Keratinocyte (primary cell): Measurements from ENCODE around the gene EIF4G2. TPM values are rescaled to one million over a fixed set of nuclear protein-coding genes. Genes with fewer than 3 reads are reported as not detected.

Source experiments
- DNase-seq: peaks from one replicate; pipeline ENCODE4 v3.0.0-alpha.2; 2011; ENCODE audit warnings: low read depth, missing footprints, low spot score
- FAIRE-seq: peaks from 2 replicates; lab custom pipeline; 2011; peaks lifted over from hg19 to GRCh38; lab: Jason Lieb, UNC
- H2AFZ ChIP-seq: 2 replicates; pipeline ENCODE4 v1.6.0; 2012; ENCODE audit warnings: low read length, control low read depth, inconsistent platforms; ENCODE audit not compliant: control insufficient read depth
- H3K27ac ChIP-seq: 2 replicates; pipeline ENCODE4 v1.5.1; 2011; ENCODE audit warnings: low read length; ENCODE audit not compliant: control insufficient read depth, insufficient read depth
- H3K27me3 ChIP-seq: 3 replicates; pipeline ENCODE4 v1.6.0; 2011; ENCODE audit warnings: low read length; ENCODE audit not compliant: control insufficient read depth, insufficient read depth; ENCODE audit errors: extremely low read depth
- H3K36me3 ChIP-seq, 2 experiments: 2 replicates in 1 of 2; 3 replicates in 1 of 2; pipeline ENCODE4 v1.5.1; 2011; ENCODE audit warnings: low read length in 2 of 2, mild to moderate bottlenecking in 1 of 2; ENCODE audit not compliant: control insufficient read depth in 2 of 2, insufficient read depth in 2 of 2; ENCODE audit errors: extremely low read depth in 1 of 2
- H3K4me1 ChIP-seq: 3 replicates; pipeline ENCODE4 v1.5.1; 2011; ENCODE audit warnings: low read length; ENCODE audit not compliant: control insufficient read depth, insufficient read depth; ENCODE audit errors: extremely low read depth
- H3K4me2 ChIP-seq: 3 replicates; pipeline ENCODE4 v1.6.0; 2011; ENCODE audit warnings: low read depth, low read length; ENCODE audit not compliant: control insufficient read depth, insufficient read depth; ENCODE audit errors: extremely low read depth
- H3K4me3 ChIP-seq, 3 experiments: fragments of 200-600 bp in 1 of 3; sonication (generic) in 1 of 3; 2 replicates in 2 of 3; 3 replicates in 1 of 3; pipeline ENCODE4 v1.5.1; 2011 to 2016; ENCODE audit warnings: low read length in 3 of 3, mild to moderate bottlenecking in 3 of 3, control low read depth in 2 of 3, inconsistent platforms in 1 of 3, low read depth in 1 of 3, mixed read lengths in 1 of 3, mixed run types in 1 of 3, moderate library complexity in 1 of 3; ENCODE audit not compliant: control insufficient read depth in 2 of 3, insufficient read depth in 2 of 3; ENCODE audit errors: extremely low read depth in 1 of 3
- H3K79me2 ChIP-seq: 2 replicates; pipeline ENCODE4 v1.6.0; 2012; ENCODE audit warnings: low read length; ENCODE audit not compliant: control insufficient read depth, insufficient read depth
- H3K9ac ChIP-seq: 3 replicates; pipeline ENCODE4 v1.6.0; 2011; ENCODE audit warnings: low read length; ENCODE audit not compliant: control insufficient read depth, insufficient read depth; ENCODE audit errors: extremely low read depth
- H3K9me1 ChIP-seq: 3 replicates; pipeline ENCODE4 v1.6.0; 2011; ENCODE audit warnings: low read length; ENCODE audit not compliant: control insufficient read depth, insufficient read depth; ENCODE audit errors: extremely low read depth
- H3K9me3 ChIP-seq: 2 replicates; pipeline ENCODE4 v1.5.1; 2012; ENCODE audit warnings: low read depth, low read length; ENCODE audit not compliant: control insufficient read depth
- H4K20me1 ChIP-seq: 3 replicates; pipeline ENCODE4 v1.6.0; 2011; ENCODE audit warnings: low read length; ENCODE audit not compliant: control insufficient read depth, insufficient read depth; ENCODE audit errors: extremely low read depth
- EZH2 ChIP-seq: IDR thresholded peaks from one replicate; pipeline ENCODE4 v1.6.1; 2012; ENCODE audit warnings: inconsistent platforms, mild to moderate bottlenecking, low read length, moderate library complexity
- dilution Hi-C: fragments of 300-500 bp; cut with MboI; formaldehyde crosslinking; loops from one replicate; pipeline ENCODE4 v1.7.0; 2020; ENCODE audit warnings: low sequenced_read_pairs; ENCODE audit not compliant: extremely low pct_ligation_motif_present
- polyA plus RNA-seq, 5 experiments: library from polyadenylated mRNA; depleted of rRNA in 3 of 5; stranded (reverse) in 3 of 5; stranded (forward) in 1 of 5; unstranded in 1 of 5; fragments of >200 nt; gene quantifications; 1 replicate in 1 of 5; 2 replicates in 3 of 5; 3 replicates in 1 of 5; pipeline versions ENCODE4 v1.2.1 to v1.2.3, GENCODE V29; 2011 to 2012; ENCODE audit warnings: missing spikeins in 2 of 5, low read depth in 1 of 5, low replicate concordance in 1 of 5
- TF ChIP-seq, protein P1 (sequence below), 3 experiments: IDR thresholded peaks in 1 of 3; conservative IDR thresholded peaks in 1 of 3; optimal IDR thresholded peaks in 1 of 3; 2 replicates in 2 of 3; 3 replicates in 1 of 3; pipeline versions ENCODE3 to v1.5.1; 2011; ENCODE audit warnings: low read length in 3 of 3, mild to moderate bottlenecking in 3 of 3, moderate library complexity in 2 of 3, control low read depth in 1 of 3, inconsistent platforms in 1 of 3; ENCODE audit not compliant: insufficient read depth in 2 of 3; ENCODE audit errors: extremely low read depth in 1 of 3

The EIF4G2 gene
- polyA plus RNA-seq, 1 donor (not counting 4 experiments of a cell fraction or from before 2014, with no cell fraction given), result 643 TPM

- Histone ChIP-seq H3K79me2 (peaks cover 47% of the 10 kb centered on the region), H3K27ac (peak overlapping the region; percentile 93)
- DNase-seq, result no peak
These were observed 48.7 kb upstream of the EIF4G2 start for GRCh38 chr11:10857459-10857708.

DNA sequence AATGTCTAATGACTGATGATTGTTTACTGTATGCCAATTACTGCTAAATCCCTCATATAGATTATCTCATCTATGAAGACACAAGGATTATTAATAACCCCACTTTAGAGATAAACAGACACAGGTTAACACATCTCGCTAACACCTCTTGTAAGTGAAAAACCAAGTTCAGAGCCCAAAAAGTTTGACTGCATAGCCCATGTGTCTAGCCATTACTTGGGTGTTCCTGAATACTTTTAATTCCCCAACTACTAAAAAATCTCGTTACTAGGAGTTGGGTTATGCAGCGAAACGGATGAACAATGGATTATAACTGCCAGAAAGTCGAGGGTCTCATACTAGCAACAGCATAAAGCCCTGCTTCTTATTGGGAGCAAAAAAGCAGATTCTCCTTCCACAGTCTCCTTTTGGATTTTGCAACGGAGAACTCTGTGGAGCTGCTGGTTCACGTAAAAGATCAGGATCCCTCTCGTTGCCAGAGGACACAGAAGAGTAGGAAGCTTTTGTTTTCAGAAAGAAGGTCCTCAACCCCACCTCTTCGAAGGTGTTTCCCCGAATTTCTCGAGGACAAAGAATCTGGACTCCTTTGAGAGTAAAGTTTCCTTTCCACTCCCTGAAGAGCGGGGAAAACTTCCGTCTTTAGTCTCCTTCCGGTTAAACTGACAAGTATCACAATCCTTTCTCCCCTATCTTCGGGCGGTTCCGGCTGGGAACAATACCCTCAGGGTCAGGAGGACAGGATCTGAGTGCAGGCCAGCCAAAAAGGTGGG is 48.1 kb upstream of the EIF4G2 start:
- Histone ChIP-seq H3K36me3 (peaks cover 11 to 14% of the 10 kb centered on the region in 2 experiments), H2AFZ (peak overlapping the region; percentile 94), H3K4me3 (peak overlapping the region; percentile 78 to 87 (median 83)), H3K9ac (peak overlapping the region; percentile 93), H3K9me3 (no peaks in the 10 kb centered on the region), H4K20me1 (no peaks in the 10 kb centered on the region), H3K4me1 (peaks cover 6% of the 10 kb centered on the region), H3K79me2 (peaks cover 47% of the 10 kb centered on the region), H3K27ac (peak overlapping the region; percentile 93), H3K4me2 (peak overlapping the region; percentile 97), H3K27me3 (no peaks in the 10 kb centered on the region), H3K9me1 (no peaks in the 10 kb centered on the region)
- no peak for TF ChIP-seq EZH2
- TF ChIP-seq, protein P1, sequence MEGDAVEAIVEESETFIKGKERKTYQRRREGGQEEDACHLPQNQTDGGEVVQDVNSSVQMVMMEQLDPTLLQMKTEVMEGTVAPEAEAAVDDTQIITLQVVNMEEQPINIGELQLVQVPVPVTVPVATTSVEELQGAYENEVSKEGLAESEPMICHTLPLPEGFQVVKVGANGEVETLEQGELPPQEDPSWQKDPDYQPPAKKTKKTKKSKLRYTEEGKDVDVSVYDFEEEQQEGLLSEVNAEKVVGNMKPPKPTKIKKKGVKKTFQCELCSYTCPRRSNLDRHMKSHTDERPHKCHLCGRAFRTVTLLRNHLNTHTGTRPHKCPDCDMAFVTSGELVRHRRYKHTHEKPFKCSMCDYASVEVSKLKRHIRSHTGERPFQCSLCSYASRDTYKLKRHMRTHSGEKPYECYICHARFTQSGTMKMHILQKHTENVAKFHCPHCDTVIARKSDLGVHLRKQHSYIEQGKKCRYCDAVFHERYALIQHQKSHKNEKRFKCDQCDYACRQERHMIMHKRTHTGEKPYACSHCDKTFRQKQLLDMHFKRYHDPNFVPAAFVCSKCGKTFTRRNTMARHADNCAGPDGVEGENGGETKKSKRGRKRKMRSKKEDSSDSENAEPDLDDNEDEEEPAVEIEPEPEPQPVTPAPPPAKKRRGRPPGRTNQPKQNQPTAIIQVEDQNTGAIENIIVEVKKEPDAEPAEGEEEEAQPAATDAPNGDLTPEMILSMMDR (optimal IDR thresholded peaks at IDR 0.05 in 1 of 3, IDR thresholded peaks at IDR 0.05 in 1 of 3, conservative IDR thresholded peaks at IDR 0.05 in 1 of 3; ENCODE audit: extremely low read depth in 1 of 3, insufficient read depth in 2 of 3, low read length in 3 of 3), result no peak
- dilution Hi-C loops, result no loop called here
- FAIRE-seq, result no peak
- no peak for DNase-seq

More at GRCh38 chr11:10857459-10857708, 48.7 kb upstream of the EIF4G2 start:
- Histone ChIP-seq H3K36me3 (peaks cover 11 to 14% of the 10 kb centered on the region in 2 experiments), H3K4me2 (peak overlapping the region; percentile 97), H3K9ac (peak overlapping the region; percentile 93), H3K27me3 (no peaks in the 10 kb centered on the region), H4K20me1 (no peaks in the 10 kb centered on the region), H3K9me3 (no peaks in the 10 kb centered on the region), H3K4me1 (peaks cover 6% of the 10 kb centered on the region), H3K4me3 (peak overlapping the region; percentile 78 to 87 (median 83)), H3K9me1 (no peaks in the 10 kb centered on the region), H2AFZ (peak overlapping the region; percentile 94)
- TF ChIP-seq, protein P1 (optimal IDR thresholded peaks at IDR 0.05 in 1 of 3, IDR thresholded peaks at IDR 0.05 in 1 of 3, conservative IDR thresholded peaks at IDR 0.05 in 1 of 3; ENCODE audit: extremely low read depth in 1 of 3, insufficient read depth in 2 of 3, low read length in 3 of 3), result no peak
- TF ChIP-seq EZH2, result no peak
- dilution Hi-C loops, result no loop called here
- FAIRE-seq, result no peak
